HEK293 (cell line): ENCODE measurements around the gene ZNF821.

Source experiments
- CTCF ChIP-seq: fragments of 450-650 bp; formaldehyde crosslinking; IDR thresholded peaks from 2 replicates; pipeline ENCODE4 v1.5.1; 2016; ENCODE audit warnings: missing biosample characterization, missing genetic modification characterization
- GFI1B ChIP-seq: fragments of 450-650 bp; formaldehyde crosslinking; IDR thresholded peaks from 2 replicates; pipeline ENCODE4 v1.5.1; 2016; ENCODE audit warnings: missing biosample characterization, missing genetic modification characterization
- ZNF138 ChIP-seq: fragments of 450-650 bp; formaldehyde crosslinking; IDR thresholded peaks from 2 replicates; pipeline ENCODE4 v1.5.1; 2016; ENCODE audit warnings: missing biosample characterization, missing genetic modification characterization, borderline replicate concordance
- ZNF157 ChIP-seq: fragments of 450-650 bp; formaldehyde crosslinking; IDR thresholded peaks from 2 replicates; pipeline ENCODE4 v1.5.1; 2016; ENCODE audit warnings: missing biosample characterization, missing genetic modification characterization
- ZNF221 ChIP-seq: fragments of 450-650 bp; formaldehyde crosslinking; IDR thresholded peaks from 2 replicates; pipeline ENCODE4 v1.5.1; 2017; ENCODE audit warnings: missing biosample characterization, missing genetic modification characterization, borderline replicate concordance
- ZNF239 ChIP-seq: fragments of 450-650 bp; formaldehyde crosslinking; IDR thresholded peaks from 2 replicates; pipeline ENCODE4 v1.5.1; 2016; ENCODE audit warnings: missing biosample characterization, missing genetic modification characterization
- ZNF274 ChIP-seq, 2 experiments: fragments of 200-500 bp in 1 of 2; fragments of 450-650 bp in 1 of 2; sonication (Bioruptor generic) in 1 of 2; formaldehyde crosslinking in 1 of 2; IDR thresholded peaks; 2 replicates each; pipeline versions ENCODE4 v1.5.1 to v1.6.1; 2014 to 2016; ENCODE audit warnings: borderline replicate concordance in 1 of 2, inconsistent platforms in 1 of 2, low read length in 1 of 2, missing biosample characterization in 1 of 2, missing genetic modification characterization in 1 of 2
- ZNF362 ChIP-seq: fragments of 450-650 bp; formaldehyde crosslinking; IDR thresholded peaks from 2 replicates; pipeline ENCODE4 v1.5.1; 2016; ENCODE audit warnings: missing biosample characterization, missing genetic modification characterization
- ZNF391 ChIP-seq: fragments of 450-650 bp; formaldehyde crosslinking; IDR thresholded peaks from 2 replicates; pipeline ENCODE4 v1.5.1; 2016; ENCODE audit warnings: low read depth, missing biosample characterization, missing genetic modification characterization, borderline replicate concordance
- ZNF549 ChIP-seq: fragments of 450-650 bp; IDR thresholded peaks from 2 replicates; pipeline ENCODE4 v1.5.1; 2018; ENCODE audit warnings: missing biosample characterization, missing genetic modification characterization, mild to moderate bottlenecking, inconsistent platforms, moderate library complexity
- ZNF623 ChIP-seq: fragments of 450-650 bp; formaldehyde crosslinking; IDR thresholded peaks from 2 replicates; pipeline ENCODE4 v1.5.1; 2016; ENCODE audit warnings: missing biosample characterization, missing genetic modification characterization
- TF ChIP-seq, protein P1 (sequence below): fragments of 450-650 bp; formaldehyde crosslinking; IDR thresholded peaks from 2 replicates; pipeline ENCODE4 v1.5.1; 2016; ENCODE audit warnings: missing biosample characterization, missing genetic modification characterization

GRCh38 chr16:71869089-71869488 lies 14.9 kb downstream of the ZNF821 start:
- TF ChIP-seq ZNF138 (tag by site-specific recombination), result no peak
- TF ChIP-seq ZNF157 (tag by site-specific recombination), result no peak
- TF ChIP-seq ZNF239, result no peak
- TF ChIP-seq, protein P1, sequence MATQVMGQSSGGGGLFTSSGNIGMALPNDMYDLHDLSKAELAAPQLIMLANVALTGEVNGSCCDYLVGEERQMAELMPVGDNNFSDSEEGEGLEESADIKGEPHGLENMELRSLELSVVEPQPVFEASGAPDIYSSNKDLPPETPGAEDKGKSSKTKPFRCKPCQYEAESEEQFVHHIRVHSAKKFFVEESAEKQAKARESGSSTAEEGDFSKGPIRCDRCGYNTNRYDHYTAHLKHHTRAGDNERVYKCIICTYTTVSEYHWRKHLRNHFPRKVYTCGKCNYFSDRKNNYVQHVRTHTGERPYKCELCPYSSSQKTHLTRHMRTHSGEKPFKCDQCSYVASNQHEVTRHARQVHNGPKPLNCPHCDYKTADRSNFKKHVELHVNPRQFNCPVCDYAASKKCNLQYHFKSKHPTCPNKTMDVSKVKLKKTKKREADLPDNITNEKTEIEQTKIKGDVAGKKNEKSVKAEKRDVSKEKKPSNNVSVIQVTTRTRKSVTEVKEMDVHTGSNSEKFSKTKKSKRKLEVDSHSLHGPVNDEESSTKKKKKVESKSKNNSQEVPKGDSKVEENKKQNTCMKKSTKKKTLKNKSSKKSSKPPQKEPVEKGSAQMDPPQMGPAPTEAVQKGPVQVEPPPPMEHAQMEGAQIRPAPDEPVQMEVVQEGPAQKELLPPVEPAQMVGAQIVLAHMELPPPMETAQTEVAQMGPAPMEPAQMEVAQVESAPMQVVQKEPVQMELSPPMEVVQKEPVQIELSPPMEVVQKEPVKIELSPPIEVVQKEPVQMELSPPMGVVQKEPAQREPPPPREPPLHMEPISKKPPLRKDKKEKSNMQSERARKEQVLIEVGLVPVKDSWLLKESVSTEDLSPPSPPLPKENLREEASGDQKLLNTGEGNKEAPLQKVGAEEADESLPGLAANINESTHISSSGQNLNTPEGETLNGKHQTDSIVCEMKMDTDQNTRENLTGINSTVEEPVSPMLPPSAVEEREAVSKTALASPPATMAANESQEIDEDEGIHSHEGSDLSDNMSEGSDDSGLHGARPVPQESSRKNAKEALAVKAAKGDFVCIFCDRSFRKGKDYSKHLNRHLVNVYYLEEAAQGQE (tag by site-specific recombination), result no peak
- no peak for TF ChIP-seq CTCF (tag by site-specific recombination)
- TF ChIP-seq ZNF362 (tag by site-specific recombination), result no peak
- no peak for TF ChIP-seq ZNF221 (tag by site-specific recombination)
- no peak for TF ChIP-seq ZNF549 (tag by site-specific recombination)
- no peak for TF ChIP-seq GFI1B (tag by site-specific recombination)
- no peak for TF ChIP-seq ZNF623 (tag by site-specific recombination)
- TF ChIP-seq ZNF391 (tag by site-specific recombination), result no peak
- no peak for TF ChIP-seq ZNF274 (IDR thresholded peaks at IDR 0.05; ENCODE audit: low read length)
- no peak for TF ChIP-seq ZNF274 (tag by site-specific recombination; IDR thresholded peaks at IDR 0.05; ENCODE audit: borderline replicate concordance)
